Stimulated activated CD8-positive, alpha-beta memory T cell treated with anti-CD3 and anti-CD28 coated beads, Interleukin-12 subunit alpha, Interleukin-12 subunit beta, amount 100 ng/mL, for 4 hours (primary cell): ENCODE data around the gene MROH7.
A peak's percentile ranks its signal among the peaks of the same experiment; 100 is the strongest.

Source experiments
- DNase-seq: peaks from one replicate; pipeline ENCODE4 v3.0.0-alpha.2; 2020; ENCODE audit warnings: low read depth

MROH7 gene

DNA sequence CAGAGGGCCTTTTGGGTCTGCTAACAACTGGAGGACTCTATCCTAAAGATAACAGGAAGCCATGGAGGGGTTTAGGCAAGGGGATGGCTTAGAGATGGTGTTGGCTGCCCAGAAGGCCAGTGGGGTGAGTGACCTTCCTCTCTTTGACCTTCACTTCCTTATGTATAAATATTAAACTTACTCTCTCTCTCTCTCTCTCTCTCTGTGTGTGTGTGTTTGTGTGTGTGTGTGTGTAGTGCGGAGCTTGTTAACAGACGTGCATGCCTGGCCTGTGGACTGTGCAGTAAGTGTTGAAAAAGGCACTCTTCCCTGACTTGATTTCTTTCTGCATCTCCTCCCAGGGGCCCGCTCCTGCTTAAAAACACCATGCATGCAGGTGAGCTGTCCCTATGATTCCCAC lies 10.0 kb downstream of the MROH7 start:
- no peak for DNase-seq

DNA sequence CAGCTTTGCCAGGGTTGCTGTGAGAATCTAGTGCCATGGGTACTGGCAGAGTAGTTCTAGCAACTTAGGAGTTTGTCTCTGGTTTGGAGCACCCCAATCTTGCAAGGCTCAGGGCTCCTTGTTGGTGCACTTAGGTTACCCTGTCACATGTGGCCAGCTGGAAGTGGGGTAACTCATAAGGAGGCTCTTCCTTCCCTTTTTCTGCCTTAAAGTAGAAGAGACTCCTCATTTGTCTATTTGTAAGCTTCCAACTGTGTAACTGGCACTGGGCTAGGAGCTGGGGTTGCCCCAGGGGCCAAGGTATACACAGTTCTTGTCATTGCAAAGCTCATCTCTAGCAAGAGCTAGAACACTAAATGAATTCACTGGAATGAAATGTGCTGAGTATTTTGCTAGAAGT lies 10.6 kb downstream of the MROH7 start:
- no peak for DNase-seq

DNA sequence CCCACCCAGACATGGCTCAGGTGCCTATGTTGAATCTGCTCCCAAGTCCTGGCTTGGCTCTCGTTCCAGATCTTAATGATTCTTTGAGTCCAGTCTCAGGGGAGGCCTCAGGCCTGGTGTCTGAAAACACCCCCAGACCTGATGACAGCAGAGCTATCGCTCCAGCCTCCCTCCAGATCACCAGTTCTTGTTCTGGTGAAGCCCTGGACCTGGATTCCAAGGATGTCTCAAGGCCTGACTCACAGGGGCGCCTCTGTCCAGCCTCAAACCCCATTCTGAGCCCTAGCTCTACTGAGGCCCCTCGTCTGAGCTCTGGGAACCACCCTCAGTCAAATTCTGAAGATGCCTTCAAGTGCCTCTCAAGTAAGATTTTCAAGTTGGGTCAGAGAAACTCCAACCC lies 11.4 kb downstream of the MROH7 start:
- no peak for DNase-seq

- no peak for DNase-seq
These were observed 16.8 kb downstream of the MROH7 start for GRCh38 chr1:54658164-54658913.

GRCh38 chr1:54663725-54664124 lies 22.1 kb downstream of the MROH7 start:
- no peak for DNase-seq

- DNase-seq, result no peak
These were observed 22.8 kb downstream of the MROH7 start for GRCh38 chr1:54664364-54664763.

DNA sequence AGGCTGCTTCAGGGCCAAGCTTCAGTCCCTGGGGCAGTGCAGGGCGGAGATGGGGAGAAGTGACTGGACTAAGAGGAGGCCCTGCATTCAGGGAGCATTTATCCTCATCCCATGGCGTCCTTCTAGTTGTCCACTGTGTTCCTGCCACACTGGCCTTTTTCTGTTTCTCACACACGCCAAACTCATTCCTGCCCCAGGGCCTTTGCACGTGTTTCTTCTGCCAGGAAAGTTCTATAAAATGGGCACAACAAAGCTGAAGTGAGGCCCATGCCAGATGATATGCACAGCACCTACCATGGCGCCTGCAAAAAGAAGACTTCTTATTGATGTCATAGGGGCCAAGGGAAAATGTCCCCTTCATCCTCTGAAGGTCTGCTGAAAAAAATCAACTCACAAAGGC lies 24.3 kb downstream of the MROH7 start:
- no peak for DNase-seq

- no peak for DNase-seq
These were observed 24.7 kb downstream of the MROH7 start for GRCh38 chr1:54666333-54666732.

DNA sequence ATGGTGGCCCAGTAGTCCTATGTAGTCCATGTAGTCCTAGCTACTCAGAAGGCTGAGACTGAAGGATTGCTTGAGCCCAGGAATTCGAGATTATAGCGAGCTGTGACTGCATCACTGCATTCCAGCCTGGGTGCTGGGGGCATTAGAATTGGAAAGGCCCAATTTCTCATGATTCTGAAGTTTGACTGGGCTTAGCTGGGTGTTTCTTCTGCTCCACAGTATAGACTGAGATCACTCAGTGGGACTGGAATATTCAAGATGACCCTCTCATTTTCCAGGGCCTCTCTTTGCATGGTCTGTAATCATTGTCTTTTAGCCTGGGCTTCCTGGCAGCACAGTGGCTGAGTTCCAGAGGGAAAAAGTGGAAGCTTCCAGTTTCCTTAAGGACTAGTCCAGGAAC lies 26.2 kb downstream of the MROH7 start:
- DNase-seq, result no peak

GRCh38 chr1:54668567-54668966 lies 27.0 kb downstream of the MROH7 start:
- no peak for DNase-seq

DNA sequence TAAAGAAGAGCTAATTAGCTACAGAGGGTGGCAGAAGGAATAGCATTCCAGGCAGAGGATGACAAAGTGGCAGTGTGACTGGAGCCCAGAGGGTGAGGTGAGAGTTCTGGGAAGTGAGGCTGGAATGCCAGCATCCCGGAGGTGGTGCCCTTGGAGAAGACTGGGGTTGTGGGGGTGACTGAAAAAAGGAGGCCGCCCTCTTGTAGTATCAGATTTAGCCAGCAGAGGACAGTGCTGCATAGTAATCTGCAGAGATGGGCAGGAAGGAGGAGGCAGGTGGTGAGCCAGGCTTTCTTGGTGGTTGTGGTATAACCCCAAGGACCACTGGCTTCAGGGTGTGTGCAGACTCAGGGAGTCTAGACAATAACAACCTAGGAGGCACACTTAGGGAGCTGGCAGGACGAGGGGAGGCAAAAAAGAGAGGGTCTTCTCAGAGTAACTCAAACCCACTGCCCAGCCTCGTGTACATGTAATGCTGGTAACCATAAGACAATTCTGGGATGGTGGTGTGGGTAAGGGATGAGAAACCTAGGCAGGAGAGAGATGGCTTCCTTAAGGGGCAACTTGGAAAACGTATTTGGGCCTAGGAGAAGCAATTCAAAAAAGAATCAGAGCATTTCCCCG lies 30.5 kb downstream of the MROH7 start:
- peak; percentile 27 for DNase-seq

DNA sequence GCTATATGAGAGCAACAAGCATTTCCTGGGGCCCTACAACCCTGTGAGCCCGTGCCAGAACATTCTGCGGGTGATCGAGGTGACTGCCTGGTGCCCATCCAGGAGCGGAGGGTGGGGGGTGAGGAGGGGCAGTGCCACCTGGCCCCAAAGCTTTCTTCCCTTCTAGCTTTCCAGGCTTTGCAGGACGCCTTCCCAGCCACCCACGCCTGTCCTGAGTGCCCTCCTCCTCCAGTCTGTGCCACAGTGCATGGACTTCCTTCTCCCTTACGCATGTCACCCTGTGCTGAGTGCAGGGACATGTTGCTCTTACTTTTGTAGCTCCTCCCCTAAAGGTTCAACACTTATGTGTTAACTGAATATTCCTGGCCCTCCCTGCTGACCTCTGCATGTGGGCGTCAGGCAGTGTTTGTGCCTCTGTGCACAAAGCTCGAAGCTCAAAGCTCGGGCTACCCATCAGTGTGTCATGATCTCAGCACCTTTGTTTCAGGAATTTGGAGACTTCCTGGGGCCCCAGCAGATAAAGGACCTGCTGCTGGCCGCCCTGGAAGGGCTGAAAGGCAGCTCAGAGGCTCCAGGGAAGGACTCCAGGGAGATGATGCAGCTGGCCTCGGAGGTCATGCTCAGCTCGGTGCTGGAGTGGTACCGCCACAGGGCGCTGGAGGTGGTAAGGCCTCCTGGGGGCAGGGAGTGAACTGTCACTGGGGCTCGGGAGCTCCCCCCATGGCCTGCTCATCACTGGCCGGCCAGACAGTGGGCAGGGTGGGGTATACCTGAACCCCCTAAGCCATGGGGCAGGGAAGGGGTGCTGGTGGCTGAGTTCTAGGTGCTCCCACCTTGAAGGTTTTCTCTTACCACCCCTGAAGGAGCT lies 37.4 kb downstream of the MROH7 start:
- DNase-seq, result no peak

DNA sequence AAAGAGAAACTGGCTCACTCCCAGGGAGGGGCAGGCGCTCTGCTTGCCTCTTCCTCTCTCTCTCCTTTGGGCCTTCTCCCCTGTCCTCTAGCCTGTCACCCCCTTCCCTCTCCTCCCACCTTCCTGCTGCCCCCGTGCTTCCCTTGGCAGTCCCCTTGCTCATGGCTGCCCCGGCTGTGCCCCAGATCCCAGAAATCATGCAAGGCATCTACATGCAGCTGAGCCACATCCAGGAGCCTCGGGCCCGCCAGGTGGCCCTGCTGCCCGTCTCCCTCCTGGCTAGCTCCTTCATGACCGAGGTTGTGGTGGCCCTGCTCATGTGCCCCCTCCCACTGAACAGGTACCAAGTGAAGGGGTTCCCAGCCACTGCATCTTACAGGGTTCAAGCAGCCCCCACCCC lies 38.1 kb downstream of the MROH7 start:
- no peak for DNase-seq

- DNase-seq, result no peak
These were observed 38.8 kb downstream of the MROH7 start for GRCh38 chr1:54680387-54680786.

DNA sequence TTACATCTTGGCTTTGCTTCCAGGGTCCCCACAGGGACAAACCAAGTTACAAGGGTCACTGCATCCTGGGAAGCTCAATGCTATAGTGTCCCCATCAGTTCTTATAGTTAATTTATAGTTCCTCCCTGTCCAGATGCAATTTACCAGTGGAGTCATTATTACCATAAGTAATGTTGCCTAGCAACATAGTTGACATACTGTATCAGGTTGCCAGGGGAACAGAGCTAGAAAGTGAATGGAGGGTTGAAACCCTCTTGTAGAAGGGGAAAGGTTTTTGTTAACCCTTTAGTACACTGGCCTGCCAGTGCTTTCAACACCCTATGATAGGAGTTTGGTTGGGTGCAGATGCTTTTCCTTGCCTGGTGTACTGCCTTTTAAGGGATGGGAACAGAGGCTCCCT lies 39.8 kb downstream of the MROH7 start:
- no peak for DNase-seq

- no peak for DNase-seq
These were observed 41.9 kb downstream of the MROH7 start for GRCh38 chr1:54683453-54683852.

- DNase-seq, result no peak
These were observed 43.8 kb downstream of the MROH7 start for GRCh38 chr1:54685335-54685905.

DNA sequence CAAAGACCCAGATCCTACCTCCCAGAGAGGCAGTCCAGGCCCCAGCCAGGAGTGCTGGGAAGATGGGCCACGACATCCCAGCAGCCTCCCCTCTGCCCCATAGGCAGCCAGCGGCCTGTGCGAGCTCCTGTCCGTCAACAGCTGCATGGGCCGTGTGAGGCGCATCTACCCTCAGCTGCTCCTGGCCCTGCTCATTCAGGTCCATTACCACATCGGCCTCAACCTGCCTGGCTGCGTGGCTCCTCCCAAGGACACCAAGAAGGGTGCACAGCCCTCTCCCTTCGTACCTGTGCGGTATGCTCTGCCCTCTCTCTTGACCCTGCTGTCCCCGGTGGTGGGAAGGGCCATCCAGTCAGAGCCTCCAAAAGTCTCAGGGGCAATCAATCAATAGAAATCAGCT lies 44.6 kb downstream of the MROH7 start:
- DNase-seq, result no peak

GRCh38 chr1:54694771-54695170 lies 53.2 kb downstream of the MROH7 start:
- no peak for DNase-seq

DNA sequence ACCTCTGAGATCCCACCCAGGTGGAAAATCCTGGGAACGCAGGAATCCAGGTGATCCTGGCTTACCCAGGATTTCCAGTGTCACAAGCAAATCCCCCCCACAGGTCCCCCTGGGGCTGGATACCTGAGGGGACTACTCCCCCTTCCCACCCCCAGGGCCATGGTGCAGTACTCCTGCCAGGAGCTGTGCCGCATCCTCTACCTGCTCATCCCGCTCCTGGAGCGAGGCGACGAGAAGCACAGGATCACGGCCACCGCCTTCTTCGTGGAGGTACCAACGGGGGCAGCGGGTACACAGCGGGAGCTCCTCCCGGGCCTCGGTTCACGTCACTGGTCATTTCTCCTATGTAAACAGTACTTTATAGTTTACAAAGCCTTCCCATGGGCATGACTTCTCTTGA lies 53.6 kb downstream of the MROH7 start:
- no peak for DNase-seq

GRCh38 chr1:54695764-54696163 lies 54.2 kb downstream of the MROH7 start:
- DNase-seq, result no peak

DNA sequence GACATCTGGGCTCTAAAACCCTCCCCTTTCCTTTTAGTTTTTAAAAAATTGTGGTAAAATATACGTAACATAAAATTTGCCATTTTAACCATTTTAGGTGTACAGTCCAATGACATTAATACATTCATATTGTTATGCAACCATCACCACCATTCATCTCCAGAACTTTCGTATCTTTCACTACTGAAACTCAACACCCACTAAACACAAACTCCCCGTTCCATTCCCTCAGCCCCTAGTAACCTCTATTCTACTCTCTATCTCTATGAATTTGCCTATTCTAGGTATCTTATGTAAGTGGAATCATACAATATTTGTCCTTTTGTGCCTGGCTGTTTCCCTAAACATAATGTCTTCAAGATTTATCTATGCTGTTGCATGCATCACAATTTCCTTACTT lies 54.7 kb downstream of the MROH7 start:
- DNase-seq, result no peak

GRCh38 chr1:54697896-54698295 lies 56.3 kb downstream of the MROH7 start:
- no peak for DNase-seq
